NCI-H1436 (cell line): ENCODE results near the gene SLC25A51.
"Not testable (repeated sequence)": the region's sequence is repeated elsewhere in the genome, so short reads cannot be mapped to it uniquely, and the experiment has no call there.

Experiments used
- DNase-seq: peaks from one replicate; lab custom pipeline; 2025; lab: John Stamatoyannopoulos, UW

SLC25A51 gene

DNA sequence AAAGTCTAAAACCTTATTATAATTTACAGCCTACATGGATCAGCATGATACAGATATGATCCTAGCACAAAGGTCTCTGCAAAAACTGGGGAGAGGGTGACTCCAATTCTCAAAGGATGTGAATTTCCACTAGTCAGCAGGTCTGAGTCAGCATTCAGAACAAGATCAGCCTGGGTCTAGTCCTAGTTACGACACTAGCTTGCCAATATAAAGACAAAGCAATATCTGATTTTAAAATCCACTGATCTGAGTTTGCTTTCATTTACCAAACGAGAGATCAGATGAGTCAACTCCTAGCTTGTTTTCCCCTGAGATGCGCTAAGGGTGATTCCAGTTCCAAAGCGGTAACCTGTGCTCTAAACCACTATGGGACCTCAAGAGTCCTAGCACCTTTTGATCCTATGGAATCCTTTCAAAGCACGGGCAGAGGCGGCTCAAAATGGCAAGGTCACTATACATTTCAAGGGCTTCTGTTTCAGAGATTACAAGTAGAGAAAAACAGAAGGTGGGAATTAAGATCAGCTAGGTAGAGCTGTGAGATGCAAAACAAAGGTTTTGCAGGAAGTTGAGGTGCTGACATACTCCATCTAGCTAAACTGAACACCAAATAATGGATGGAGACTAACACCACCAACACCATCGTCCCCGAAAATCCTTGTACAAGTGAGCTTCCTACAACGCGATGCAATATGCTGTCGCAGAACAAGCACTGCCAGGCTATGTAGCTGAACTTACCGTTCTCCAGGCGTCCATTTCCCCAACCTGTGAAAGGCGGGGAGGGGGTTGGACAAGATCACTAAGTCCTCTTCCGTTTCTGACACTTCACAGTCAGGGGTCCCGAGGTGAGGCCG lies 906 bp downstream of the SLC25A51 start:
- no peak for DNase-seq

DNA sequence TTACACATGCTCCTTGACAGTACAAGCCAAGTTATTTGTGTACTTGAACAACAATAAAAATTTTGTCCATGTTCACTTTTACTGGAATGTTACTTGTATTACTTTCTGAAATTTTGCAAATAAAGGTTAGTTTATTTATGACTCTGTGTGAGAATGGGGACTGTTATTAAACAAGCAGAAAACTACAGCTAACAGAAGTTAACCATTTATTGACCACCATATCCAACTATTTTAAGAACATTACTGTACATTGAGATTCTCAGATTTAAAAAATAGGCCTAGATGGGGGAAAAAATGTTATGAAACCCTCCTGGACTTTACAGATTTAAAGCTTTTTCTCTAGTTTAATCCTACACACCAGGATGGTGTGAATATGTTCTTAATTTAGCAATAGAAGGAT lies 1.8 kb downstream of the SLC25A51 start:
- DNase-seq = no peak

DNA sequence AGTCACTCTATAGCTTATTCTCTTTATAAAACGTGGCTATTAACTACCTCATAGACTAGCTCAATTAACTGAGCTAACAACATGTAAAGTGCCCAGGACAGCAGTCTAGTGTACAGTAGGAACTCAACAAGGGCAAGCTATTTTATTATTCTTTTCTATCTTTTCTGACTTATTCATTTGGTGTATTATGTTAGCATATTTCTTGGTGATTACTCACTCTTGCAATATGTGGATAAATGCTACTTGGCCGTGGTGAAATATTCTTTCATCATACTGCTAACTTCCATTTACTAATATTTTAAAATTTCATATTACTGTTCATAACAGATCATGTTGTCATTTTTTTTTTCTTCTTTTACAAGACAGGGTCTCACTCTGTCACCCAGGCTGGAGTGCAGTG lies 4.9 kb downstream of the SLC25A51 start:
- DNase-seq = no peak

DNA sequence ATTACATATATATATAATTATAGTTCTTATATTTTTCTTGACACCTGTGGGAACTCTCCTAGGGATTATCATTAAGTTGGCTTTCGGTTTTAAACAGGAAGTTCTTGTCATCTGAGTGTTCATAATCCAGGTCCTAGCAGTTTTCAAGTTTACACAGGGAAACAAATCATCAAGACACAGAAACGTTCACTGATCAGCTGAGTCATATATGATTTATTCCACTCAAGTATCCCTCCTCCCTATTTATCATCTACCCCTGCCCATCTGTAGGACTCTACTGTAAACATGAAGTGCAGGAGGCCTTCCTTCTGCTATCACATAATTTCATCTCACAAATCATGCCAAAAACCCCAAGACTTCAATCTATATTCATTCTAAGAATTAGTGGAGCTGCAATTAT lies 6.3 kb downstream of the SLC25A51 start:
- no peak for DNase-seq

DNA sequence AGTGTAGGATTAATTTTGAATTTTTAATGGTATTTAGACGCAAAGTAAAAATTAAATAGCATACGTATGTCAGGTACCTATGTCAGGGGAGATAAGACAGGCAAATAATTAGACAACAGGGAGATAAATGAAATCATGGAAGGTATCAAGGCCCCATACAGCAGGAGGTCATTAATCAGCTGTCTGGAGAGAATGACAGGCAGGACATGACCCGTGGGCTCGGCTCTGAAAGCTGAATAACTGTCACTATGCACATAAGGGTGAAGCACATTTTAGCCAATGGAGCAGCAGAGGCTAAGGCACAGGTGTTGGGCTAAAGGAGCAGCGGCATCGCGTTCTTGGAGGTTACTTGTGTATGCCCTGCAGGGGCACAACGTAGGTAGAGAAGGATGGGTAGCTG lies 11.9 kb downstream of the SLC25A51 start:
- no peak for DNase-seq

DNA sequence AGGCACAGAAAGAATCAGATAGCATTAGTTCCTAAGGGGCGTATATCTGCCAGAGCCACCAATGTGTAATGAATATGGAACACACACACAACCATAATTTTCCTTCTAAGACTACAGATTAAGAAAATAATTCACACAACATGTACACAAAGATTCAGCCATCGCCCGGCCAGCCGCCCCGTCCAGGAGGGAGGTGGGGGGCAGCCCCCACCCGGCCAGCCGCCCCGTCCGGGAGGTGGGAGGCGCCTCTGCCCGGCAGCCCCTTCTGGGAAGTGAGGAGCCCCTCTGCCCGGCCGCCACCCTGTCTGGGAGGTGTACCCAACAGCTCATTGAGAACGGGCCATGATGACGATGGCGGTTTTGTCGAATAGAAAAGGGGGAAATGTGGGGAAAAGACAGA lies 12.9 kb downstream of the SLC25A51 start:
- DNase-seq = not testable (repeated sequence)

DNA sequence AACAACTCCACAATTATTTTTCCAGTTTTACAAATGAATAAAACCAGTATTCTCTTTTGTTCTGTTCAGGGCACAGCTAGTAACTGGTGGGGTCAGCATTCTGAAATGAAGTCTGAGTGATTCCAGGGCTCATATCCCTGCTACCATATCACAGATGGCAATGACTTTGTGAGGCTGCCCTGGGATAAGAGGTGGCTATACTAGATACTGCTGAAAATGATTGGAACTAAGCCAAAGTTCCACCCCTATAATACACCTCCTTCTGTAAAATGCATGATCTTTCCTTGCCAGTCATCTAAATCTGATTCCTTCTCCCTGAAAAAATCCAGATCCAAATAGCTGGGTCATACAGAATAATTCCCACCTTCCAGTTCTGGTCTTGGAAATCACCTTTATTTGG lies 14.4 kb downstream of the SLC25A51 start:
- no peak for DNase-seq

DNA sequence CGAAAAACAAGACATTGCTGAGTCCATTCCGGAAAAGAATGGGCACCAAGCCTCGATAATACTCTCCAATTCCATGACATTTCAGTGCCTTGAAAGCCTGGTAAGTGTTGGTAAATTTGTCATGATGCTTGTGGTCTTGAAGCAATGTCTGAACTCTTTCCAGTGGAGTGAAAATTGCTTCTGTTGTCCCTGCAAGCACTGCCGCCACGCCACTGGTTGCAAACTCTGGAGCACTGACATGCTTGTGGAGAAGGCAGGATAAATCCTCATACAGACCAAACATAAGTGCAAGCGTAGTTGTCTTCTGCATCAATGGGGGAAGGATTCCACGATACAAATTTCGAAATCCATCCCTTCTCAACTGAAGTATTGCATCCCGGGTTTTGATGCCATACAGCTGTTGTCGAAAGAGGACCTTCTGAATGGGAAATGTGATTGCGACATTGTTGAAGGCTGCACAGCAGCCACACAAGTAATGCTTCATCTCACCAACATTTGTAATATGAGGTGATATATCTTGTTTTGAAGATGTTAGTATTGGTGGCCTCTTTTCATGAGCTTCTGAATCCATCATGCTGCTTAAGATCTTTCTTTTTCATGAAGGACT lies 15.8 kb downstream of the SLC25A51 start:
- not testable (repeated sequence) for DNase-seq

DNA sequence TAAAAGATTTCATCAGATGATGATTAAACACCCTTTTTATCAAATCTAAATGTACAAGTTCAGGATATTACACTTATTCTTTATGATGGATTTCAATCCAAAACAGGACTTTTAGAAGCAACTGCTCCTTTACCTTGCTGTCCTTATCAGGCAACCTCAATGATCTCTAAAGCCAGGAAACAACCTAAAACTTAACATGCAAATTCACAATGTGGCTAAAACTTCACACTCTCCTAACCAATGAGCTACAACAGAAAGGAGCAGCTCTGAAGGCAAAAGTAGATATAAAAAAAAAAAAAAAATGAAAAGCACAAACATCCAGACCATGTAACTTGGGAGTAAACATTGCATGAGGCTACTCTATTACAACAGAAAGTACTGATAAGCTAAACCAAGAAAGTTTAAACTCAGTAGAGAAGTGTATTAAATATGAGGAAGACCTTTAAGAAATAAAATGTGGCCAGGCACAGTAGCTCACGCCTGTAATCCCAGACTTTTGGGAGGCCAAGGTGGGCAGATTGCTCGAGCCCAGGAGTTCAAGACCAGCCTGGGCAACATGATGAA lies 22.9 kb downstream of the SLC25A51 start:
- DNase-seq = no peak

DNA sequence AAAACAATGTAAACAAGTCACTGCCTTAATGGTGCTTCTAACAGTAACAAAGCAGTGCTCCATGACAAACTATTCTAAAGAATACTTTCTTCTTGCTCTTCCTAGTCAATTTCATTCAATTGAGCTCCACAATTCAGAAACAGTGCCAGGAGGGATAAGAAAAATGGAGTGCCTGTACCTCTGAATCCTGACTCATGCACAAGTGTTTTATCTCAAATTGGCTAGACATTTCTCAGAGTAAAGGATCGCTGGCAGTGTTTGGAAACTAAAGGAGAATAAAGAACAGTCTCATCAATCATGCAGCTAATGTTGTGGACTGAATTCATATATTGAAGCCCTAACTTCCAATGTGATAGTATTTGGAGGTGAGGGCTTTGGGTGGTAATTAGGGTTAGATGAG lies 27.6 kb downstream of the SLC25A51 start:
- DNase-seq = no peak

DNA sequence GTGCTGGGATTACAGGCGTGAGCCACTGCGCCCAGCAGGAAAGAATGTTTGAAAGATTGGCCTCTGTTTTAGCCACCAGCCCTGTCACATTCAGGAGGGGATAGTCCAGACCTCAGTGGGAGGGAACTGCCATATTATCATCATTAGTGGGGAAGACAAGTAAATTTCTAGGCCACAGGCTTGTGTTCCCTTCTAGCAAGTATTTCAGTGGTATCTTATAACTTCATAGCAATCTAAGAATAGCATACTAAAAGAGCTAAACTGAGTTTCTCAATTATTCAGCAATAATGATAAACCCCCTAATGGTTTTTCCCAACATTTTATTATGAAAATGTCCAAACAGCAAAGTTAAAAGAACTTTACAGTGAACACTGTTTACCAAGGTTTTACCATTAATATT lies 30.0 kb downstream of the SLC25A51 start:
- no peak for DNase-seq

DNA sequence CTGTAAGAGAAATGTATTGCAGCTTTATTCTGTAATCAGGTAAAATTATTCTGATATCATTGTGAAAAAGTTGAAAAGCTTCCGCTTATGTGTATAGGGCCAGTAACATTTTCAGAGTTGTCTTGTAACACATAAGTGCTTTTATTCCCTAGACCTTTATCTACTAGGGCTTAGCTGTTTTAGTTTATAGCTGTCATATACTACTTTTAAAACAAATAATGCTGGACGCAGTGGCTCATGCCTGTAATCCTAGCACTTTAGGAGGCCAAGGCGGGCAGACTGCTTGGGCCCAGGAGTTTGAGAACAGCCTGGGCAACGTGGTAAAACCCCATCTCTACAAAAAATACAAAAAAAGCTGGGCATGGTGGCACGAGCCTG lies 33.1 kb downstream of the SLC25A51 start:
- no peak for DNase-seq

DNA sequence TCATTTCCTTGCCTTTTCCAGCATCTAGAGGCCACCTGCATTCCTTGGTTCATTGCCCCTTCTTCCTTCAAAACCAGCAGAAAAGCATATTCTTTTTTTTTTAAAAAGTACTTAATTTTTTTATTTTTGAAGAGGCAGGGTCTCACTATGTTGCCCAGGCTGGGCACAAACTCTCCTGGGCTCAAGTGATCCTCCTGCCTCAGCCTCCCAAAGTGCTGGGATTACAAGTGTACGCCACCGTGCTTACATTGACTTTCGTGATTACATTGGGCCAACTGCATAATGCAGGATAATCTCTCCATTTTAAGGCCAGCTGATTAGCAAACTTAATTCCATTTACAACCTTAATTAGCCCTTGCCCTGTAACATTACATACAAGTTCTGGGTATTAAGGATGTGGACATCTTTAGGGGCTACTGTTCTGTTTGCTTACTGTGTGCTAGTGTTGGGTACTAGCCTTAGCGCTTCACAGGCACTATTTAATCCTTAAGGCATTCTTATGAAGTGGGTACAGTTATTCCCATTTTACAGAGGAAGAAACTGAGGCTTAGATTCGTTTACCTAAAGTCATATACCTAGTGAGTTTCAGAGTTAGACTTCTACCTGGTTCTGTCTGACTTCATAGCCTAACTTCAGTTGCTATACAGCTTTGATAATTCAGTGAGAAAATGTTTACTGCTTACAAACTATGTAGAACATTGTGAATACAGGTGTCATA lies 33.7 kb downstream of the SLC25A51 start:
- DNase-seq = no peak

DNA sequence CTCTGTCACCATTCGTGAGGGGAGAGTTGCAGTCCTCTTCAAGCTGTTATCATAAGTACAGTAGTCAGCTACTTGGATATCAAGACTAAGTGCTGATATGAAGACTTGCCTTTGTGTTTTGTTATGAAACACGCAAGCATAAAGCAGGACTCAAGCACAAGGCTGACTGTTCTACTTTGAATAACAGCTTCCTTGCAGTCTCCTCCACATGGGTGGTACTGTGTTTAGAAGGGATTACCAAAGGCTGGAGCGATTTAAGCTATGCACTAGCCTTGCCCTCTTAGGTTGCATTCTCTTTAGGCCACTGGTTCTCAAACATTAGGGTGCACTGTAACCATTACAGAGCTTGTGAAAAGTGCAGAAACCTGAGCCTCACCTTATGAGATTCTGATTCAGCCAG lies 41.4 kb downstream of the SLC25A51 start:
- no peak for DNase-seq

DNA sequence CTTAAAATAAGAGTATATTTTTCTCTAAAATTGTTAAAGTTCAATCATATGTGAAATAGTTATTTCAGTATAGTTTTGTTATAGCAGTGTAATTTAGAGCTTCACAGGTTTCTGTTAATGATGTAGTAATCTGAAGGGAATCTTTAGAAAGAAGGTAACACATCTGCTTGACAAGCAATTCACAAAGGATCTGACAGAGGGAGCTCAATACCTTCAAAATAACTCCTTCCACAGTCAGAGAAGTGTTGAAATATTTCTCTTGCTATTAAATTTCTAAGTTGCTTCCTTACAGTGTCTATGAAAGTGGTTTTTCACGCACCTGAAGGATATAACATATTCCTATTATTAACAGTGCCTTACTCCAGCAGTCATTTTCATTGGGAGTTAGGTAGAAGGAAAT lies 44.9 kb downstream of the SLC25A51 start:
- no peak for DNase-seq

DNA sequence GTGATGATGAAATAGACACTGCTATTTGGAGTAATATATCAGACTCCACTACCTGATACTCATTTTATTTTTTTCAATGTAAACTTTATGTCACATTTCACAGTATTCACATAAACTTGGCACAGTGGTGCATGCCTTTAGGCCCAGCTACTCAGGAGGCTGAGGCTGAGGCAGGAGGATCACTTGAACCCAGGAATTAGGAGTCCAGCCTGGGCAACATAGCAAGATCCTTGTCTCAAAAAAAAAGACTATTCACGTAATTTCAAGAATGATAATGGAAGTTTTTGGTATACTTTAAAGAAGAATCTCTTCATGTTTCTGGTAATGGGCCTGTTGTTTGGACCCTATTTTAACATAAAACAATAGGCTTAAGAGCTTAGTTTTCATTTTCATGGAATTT lies 47.4 kb downstream of the SLC25A51 start:
- DNase-seq = no peak

DNA sequence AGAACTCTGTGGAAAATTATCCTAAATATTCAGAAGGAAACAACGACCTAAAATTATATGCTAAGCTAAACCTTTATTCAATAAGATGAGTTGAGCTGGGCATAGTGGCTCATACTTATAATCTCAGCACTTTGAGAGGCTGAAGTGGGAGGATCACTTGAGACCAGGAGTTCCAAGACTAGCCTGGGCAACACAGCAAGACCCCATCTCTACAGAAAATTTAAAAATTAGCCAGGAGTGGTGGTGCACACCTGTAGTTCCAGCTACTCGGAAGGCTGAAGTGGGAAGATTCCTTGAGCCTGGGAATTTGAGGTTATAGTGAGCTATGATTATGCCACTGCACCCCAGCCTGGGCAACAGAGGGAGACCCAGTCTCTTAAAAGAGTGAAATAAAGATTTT lies 51.7 kb downstream of the SLC25A51 start:
- DNase-seq = no peak

DNA sequence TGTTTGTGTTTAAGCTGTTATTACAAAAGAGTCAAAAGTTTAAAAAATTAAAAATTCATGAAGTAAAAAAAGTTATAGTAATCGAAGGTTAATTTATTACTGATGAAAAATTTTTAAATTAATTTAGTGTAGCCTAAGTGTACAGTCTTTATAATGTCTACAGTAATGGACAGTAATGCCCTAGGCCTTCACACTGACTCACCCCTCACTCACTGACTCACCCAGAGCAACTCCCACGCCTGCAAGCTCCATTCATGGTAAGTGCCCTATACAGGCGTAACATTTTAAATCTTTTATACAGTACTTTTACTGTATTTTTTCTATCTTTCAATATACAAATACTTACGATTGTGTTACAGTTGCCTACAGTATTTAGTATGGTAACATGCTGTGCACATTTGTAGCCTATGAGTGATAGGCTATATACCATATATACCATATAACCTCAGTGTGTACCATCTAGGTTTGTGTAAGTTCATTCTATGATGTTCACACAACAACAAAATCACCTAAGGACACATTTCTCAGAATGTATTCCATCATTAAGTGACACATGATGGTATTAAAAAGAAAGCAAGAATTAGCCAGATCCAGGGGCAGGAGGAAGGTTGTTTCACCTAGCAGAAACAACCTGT lies 63.2 kb downstream of the SLC25A51 start:
- DNase-seq = no peak

DNA sequence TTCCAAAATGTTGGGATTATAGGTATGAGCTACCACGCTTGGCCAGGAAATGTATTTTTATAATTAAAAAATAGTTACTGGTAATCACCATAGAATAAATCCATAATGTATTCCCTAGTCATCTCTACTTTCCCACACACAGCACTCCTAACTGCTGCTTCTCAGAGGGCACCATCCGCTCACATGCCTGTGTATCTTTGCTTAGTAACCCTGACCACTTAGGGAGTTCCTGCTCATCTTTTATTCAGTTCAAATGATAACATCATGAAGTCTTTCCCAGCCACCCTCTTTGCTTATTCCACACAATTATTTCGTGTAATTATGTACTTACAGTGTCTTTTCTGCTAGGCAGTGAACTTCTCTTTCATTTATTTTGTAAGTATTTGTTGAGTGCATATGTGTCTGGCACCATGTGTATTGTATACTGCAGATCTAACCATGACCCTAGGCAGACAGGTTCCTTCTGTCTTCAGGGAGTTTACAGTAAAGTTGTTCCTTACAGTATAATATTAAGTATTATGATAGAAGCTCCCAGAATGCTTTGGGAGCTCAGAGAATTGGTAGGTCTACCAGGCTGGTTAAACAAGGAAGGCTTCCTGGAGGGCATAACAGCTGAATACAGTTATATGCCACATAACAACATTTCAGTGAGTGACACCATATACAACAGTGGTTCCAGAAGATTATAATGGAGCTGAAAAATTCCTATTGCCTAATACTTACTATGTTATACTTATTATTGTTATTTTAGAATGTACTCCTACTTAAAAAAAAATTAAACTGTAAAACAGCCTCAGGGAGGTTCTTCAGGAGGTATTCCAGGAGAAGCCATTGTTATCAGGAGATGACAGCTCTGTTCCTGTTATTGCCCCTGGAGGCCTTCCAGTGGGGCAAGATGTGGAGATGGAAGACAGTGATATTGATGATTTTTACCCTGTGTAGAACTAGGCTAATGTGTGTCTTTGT lies 64.1 kb downstream of the SLC25A51 start:
- DNase-seq = no peak
